Testis (tissue), 3 donors: ENCODE measurements around the gene EEFSEC. TPM values are rescaled to one million over a fixed set of nuclear protein-coding genes. Genes with fewer than 3 reads are reported as not detected.

Source experiments
- DNase-seq: peaks from one replicate; pipeline ENCODE4 v3.0.0-alpha.2; 2019
- H3K27ac ChIP-seq, 2 donors: fragments of 200-600 bp; sonication (generic); one replicate each; pipeline ENCODE4 v1.5.1; 2019
- H3K27me3 ChIP-seq: fragments of 200-600 bp; sonication (generic); one replicate; pipeline ENCODE4 v1.5.1; 2019
- H3K36me3 ChIP-seq: fragments of 200-600 bp; sonication (generic); one replicate; pipeline ENCODE4 v1.5.1; 2017; ENCODE audit warnings: low read depth; ENCODE audit errors: missing control alignments
- H3K4me1 ChIP-seq: fragments of 200-600 bp; sonication (generic); one replicate; pipeline ENCODE4 v1.5.1; 2019
- H3K4me3 ChIP-seq, 2 donors: fragments of 200-600 bp; sonication (generic); one replicate each; pipeline ENCODE4 v1.5.1; 2017 to 2019
- H3K9me3 ChIP-seq: fragments of 200-600 bp; sonication (generic); one replicate; pipeline ENCODE4 v1.5.1; 2017
- POLR2A ChIP-seq: fragments of 450-650 bp; IDR thresholded peaks from one replicate; pipeline ENCODE4 v1.6.1; 2017; ENCODE audit warnings: antibody characterized with exemption, mild to moderate bottlenecking, moderate library complexity
- WGBS, 2 donors: methylation state at CpG; one replicate each; pipeline ENCODE4 v1.1.5; 2018; 5-methylcytosine and 5-hydroxymethylcytosine counted together
- intact Hi-C: fragments of 100-400 bp; cut with DNase I; formaldehyde crosslinking; loops from one replicate; pipeline ENCODE4 v1.15.1; 2023; ENCODE audit warnings: low total_unique reads
- polyA plus RNA-seq: library from polyadenylated mRNA; stranded (reverse); fragments of 350-450 nt; fragmentation: Illumina TruSeq; extraction: RNeasy Lipid Tissue Mini Kit (QIAGEN cat#74804); gene quantifications from one replicate; pipeline ENCODE4 v1.2.3, GENCODE V29; 2014; ENCODE audit warnings: low read depth, low replicate concordance; ENCODE audit not compliant: insufficient read depth
- total RNA-seq, 2 donors: library from RNA; depleted of rRNA; stranded (reverse); fragments of >200 nt; gene quantifications; one replicate each; pipeline ENCODE4 v1.2.3, GENCODE V29; 2016
- TF ChIP-seq, protein P1 (sequence below), 3 experiments: fragments of 450-650 bp in 2 of 3; fragments of 200-600 bp in 1 of 3; sonication (generic) in 1 of 3; IDR thresholded peaks; one replicate each; pipeline ENCODE4 v1.5.1; 2016 to 2019; ENCODE audit warnings: antibody characterized with exemption in 3 of 3, mild to moderate bottlenecking in 2 of 3, moderate library complexity in 1 of 3

The EEFSEC gene
- total and polyA plus RNA-seq, 3 donors from 2014 or later: 35.4 to 40.3 (median 35.4) TPM

DNA sequence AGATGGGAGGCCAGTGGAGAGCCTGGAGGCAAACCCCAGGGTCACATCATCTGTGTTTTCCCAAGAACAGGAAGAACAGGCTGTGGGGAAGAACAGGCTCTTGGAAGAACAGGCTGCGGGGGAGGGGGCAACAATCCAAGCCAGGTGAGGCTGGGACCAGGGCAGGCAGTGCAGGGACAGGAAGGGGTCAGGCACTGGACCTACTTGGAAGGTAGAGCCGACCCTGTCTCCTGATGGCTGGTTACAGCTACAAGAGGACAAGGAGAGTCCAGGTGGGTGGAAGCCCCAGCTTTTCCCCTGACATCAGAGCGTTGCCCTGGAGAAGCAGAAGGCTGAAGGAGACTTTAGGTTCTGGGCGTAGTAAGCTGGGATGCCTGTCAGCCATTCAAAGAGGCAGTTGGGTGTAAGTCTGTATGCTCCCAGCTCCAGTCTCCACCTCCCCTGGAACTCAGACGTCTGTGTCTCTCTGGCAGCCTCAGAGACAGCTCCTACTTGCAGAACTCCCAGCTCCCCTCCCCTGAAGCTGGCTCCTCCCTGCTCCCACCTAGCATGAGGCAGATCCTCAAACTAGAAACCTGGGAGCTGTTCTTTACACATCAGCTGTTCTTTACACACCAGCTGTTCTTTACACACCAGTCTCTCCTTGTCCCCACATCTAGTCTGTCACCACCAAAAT is 182.5 kb downstream of the EEFSEC start:
- Histone ChIP-seq H3K4me1 (no peaks in the 10 kb centered on the region), H3K4me3 (no peak overlapping the region), H3K27me3 (no peaks in the 10 kb centered on the region), H3K36me3 (no peaks in the 10 kb centered on the region), H3K27ac (no peak overlapping the region), H3K9me3 (no peaks in the 10 kb centered on the region)
- intact Hi-C loops: no loop called here
- WGBS, 2 donors: 77 to 79% methylated on average over 5 of the region's 5 CpGs
- DNase-seq: no peak
- TF ChIP-seq, protein P1, sequence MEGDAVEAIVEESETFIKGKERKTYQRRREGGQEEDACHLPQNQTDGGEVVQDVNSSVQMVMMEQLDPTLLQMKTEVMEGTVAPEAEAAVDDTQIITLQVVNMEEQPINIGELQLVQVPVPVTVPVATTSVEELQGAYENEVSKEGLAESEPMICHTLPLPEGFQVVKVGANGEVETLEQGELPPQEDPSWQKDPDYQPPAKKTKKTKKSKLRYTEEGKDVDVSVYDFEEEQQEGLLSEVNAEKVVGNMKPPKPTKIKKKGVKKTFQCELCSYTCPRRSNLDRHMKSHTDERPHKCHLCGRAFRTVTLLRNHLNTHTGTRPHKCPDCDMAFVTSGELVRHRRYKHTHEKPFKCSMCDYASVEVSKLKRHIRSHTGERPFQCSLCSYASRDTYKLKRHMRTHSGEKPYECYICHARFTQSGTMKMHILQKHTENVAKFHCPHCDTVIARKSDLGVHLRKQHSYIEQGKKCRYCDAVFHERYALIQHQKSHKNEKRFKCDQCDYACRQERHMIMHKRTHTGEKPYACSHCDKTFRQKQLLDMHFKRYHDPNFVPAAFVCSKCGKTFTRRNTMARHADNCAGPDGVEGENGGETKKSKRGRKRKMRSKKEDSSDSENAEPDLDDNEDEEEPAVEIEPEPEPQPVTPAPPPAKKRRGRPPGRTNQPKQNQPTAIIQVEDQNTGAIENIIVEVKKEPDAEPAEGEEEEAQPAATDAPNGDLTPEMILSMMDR (IDR thresholded peaks at IDR 0.05): no peak
- TF ChIP-seq POLR2A: no peak

DNA sequence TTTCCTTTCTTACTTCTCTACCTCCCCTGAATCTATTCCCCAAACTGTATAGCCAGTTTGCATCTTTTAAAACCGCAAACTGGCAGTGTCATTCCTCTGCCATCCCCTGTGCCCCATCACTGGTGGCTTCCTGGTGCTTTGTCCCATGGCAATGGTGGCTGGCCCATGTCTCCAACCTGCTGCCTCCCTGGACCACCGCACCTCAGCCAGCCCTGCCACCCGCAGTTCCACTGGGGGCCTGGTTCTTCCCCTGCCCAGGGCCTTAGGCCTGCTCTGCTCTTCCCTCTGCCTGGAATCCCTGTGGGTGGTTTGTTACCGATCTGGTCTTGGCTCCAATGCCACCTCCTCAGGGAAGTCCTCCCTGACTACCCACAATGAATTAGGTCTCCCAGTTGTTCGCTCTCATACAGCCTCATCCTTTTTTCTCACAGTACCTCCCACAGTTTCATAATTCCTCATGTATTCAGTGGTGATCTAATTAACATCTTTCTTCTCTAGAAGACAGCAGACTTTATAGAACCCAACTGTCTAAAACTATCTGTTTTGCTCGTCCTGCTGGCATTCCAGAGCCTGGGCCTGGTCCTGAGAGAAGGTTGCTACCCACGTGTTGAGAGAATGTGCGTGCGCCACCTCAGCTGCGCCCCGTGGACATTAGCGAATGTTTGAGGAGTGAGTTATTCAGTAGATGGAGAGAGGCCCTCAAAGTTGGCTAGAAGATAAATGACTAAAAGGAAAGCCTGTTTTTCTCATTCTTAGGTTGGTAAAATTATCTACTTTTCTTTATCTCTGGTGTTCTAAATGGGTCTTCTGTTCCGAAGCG is 183.3 kb downstream of the EEFSEC start:
- H3K27me3 ChIP-seq: no peaks in the 10 kb centered on the region
- H3K36me3 ChIP-seq: no peaks in the 10 kb centered on the region
- H3K27ac ChIP-seq: no peak overlapping the region
- DNase-seq: no peak
- intact Hi-C loops: no loop called here
- H3K4me1 ChIP-seq: no peaks in the 10 kb centered on the region
- H3K4me3 ChIP-seq: no peak overlapping the region
- WGBS, 2 donors: 67 to 91% methylated on average over 14 of the region's 14 CpGs
- TF ChIP-seq, protein P1 (IDR thresholded peaks at IDR 0.05): no peak
- H3K9me3 ChIP-seq: no peaks in the 10 kb centered on the region

- Histone ChIP-seq H3K27me3 (no peaks in the 10 kb centered on the region), H3K9me3 (no peaks in the 10 kb centered on the region), H3K4me3 (no peak overlapping the region), H3K36me3 (no peaks in the 10 kb centered on the region), H3K4me1 (no peaks in the 10 kb centered on the region), H3K27ac (no peak overlapping the region)
- intact Hi-C loops: no loop called here
- no peak for DNase-seq
- 80 to 83% methylated on average over 10 of the region's 10 CpGs for WGBS, 2 donors
- TF ChIP-seq, protein P1 (IDR thresholded peaks at IDR 0.05): no peak
- TF ChIP-seq POLR2A: no peak
These were observed 184.0 kb downstream of the EEFSEC start for GRCh38 chr3:128337305-128337704.

- intact Hi-C loops: no loop called here
- H3K4me3 ChIP-seq: no peak overlapping the region
- no peak overlapping the region for H3K27ac ChIP-seq
- H3K27me3 ChIP-seq: no peaks in the 10 kb centered on the region
- no peaks in the 10 kb centered on the region for H3K9me3 ChIP-seq
- no peaks in the 10 kb centered on the region for H3K36me3 ChIP-seq
- 91 to 92% methylated on average over 12 of the region's 12 CpGs for WGBS, 2 donors
- DNase-seq: no peak
- no peaks in the 10 kb centered on the region for H3K4me1 ChIP-seq
- no peak for TF ChIP-seq POLR2A
- TF ChIP-seq, protein P1 (IDR thresholded peaks at IDR 0.05): no peak
These were observed 185.5 kb downstream of the EEFSEC start for GRCh38 chr3:128338536-128339330.
